Measurements from ENCODE around the gene PLCXD1. TPM values are rescaled to one million over a fixed set of nuclear protein-coding genes. Genes with fewer than 3 reads are reported as not detected.
A peak's percentile ranks its signal among the peaks of the same experiment; 100 is the strongest.

PLCXD1 gene
- total RNA-seq, 1 donor from 2014 or later = 25.9 TPM

DNA sequence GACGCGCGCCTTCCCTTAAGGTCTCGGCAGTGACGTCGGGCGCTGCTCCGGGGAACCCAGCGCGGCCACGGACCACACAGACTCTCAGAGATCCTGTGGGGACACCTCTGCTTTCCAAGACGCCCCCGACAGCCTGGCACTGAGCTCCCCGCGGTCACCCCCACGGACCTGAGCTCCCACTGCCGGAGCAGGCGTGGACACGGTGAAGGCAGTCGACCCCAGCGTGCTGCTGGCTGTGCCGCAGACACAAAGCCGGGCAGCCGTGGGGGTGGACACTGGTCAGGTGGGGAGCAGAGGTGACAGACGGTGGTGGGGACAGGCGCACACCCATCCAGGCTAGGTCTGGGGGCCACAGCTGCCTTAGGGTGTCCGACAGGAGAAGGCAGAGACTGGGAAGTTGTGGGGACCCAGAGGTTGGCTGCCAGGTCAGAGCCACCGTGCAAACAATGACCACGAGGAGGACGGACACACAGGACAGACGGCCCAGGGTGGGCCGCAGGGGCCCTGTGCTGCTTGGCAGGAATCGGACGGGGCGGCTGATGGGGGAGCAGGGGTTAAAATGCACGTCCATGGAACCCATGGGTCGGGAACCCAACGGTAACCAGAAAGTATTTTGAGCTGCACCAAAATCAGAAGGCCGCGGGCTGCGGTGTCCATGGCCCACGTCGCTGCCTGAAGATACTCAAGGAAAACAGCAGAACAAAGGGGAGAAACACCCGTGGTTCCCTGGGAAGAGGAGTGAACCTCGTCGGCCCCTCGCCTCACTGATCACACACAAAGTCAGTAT, 54.0 kb downstream of the PLCXD1 start:
- H3K36me3 Mint-ChIP-seq (ENCODE audit: low read depth, unreplicated experiment) = peaks cover 18% of the 10 kb centered on the region
- peaks cover 2% of the 10 kb centered on the region for H3K4me1 Mint-ChIP-seq (ENCODE audit: low read depth, unreplicated experiment)
- H3K4me3 Mint-ChIP-seq (ENCODE audit: unreplicated experiment) = no peak overlapping the region
- Histone ChIP-seq H3K4me2 (ENCODE audit: low read length) (no peak overlapping the region), H3K27ac (ENCODE audit: low read depth, low read length) (no peak overlapping the region), H2AFZ (ENCODE audit: low read depth, low read length) (no peak overlapping the region), H3K79me2 (ENCODE audit: insufficient read depth, low read length) (no peaks in the 10 kb centered on the region), H3K4me3 (ENCODE audit: insufficient read depth, low read depth, low read length) (no peak overlapping the region), H3K4me1 (ENCODE audit: insufficient read depth, low read length) (peaks cover 8% of the 10 kb centered on the region), H4K20me1 (ENCODE audit: insufficient read depth, low read length) (no peaks in the 10 kb centered on the region), H3K27me3 (ENCODE audit: insufficient read depth, low read length) (no peaks in the 10 kb centered on the region), H3K9ac (ENCODE audit: low read length) (no peak overlapping the region), H3K9me3 (ENCODE audit: insufficient read depth, low read depth, low read length) (no peaks in the 10 kb centered on the region), H3K36me3 (ENCODE audit: insufficient read depth, low read length) (no peaks in the 10 kb centered on the region)
- H3K9me3 Mint-ChIP-seq (ENCODE audit: unreplicated experiment) = peaks cover 16% of the 10 kb centered on the region
- TF ChIP-seq EZH2 (IDR thresholded peaks at IDR 0.05; ENCODE audit: insufficient read depth, low read length) (no peak), CTCF (IDR thresholded peaks at IDR 0.05; ENCODE audit: insufficient read depth, low read depth, low read length) (no peak)
- no peak for FAIRE-seq
- no peaks in the 10 kb centered on the region for H3K27me3 Mint-ChIP-seq (ENCODE audit: low read depth, unreplicated experiment)
- DNase-seq (ENCODE audit: low read depth) = no peak
- H3K27ac Mint-ChIP-seq (ENCODE audit: unreplicated experiment) = no peak overlapping the region

- TF ChIP-seq CTCF (IDR thresholded peaks at IDR 0.05; ENCODE audit: insufficient read depth, low read depth, low read length) (no peak), EZH2 (IDR thresholded peaks at IDR 0.05; ENCODE audit: insufficient read depth, low read length) (no peak)
- Histone ChIP-seq H4K20me1 (ENCODE audit: insufficient read depth, low read length) (no peaks in the 10 kb centered on the region), H3K9me3 (ENCODE audit: insufficient read depth, low read depth, low read length) (no peaks in the 10 kb centered on the region), H3K4me2 (ENCODE audit: low read length) (no peak overlapping the region), H3K36me3 (ENCODE audit: insufficient read depth, low read length) (no peaks in the 10 kb centered on the region), H3K9ac (ENCODE audit: low read length) (no peak overlapping the region), H3K4me3 (ENCODE audit: insufficient read depth, low read depth, low read length) (no peak overlapping the region), H3K4me1 (ENCODE audit: insufficient read depth, low read length) (peaks cover 8% of the 10 kb centered on the region), H3K79me2 (ENCODE audit: insufficient read depth, low read length) (no peaks in the 10 kb centered on the region), H3K27me3 (ENCODE audit: insufficient read depth, low read length) (no peaks in the 10 kb centered on the region), H2AFZ (ENCODE audit: low read depth, low read length) (no peak overlapping the region), H3K27ac (ENCODE audit: low read depth, low read length) (no peak overlapping the region)
- no peak overlapping the region for H3K27ac Mint-ChIP-seq (ENCODE audit: unreplicated experiment)
- H3K4me1 Mint-ChIP-seq (ENCODE audit: low read depth, unreplicated experiment) = peaks cover 2% of the 10 kb centered on the region
- no peak overlapping the region for H3K4me3 Mint-ChIP-seq (ENCODE audit: unreplicated experiment)
- H3K9me3 Mint-ChIP-seq (ENCODE audit: unreplicated experiment) = peaks cover 16% of the 10 kb centered on the region
- H3K27me3 Mint-ChIP-seq (ENCODE audit: low read depth, unreplicated experiment) = no peaks in the 10 kb centered on the region
- H3K36me3 Mint-ChIP-seq (ENCODE audit: low read depth, unreplicated experiment) = peaks cover 18% of the 10 kb centered on the region
- FAIRE-seq (no peak), DNase-seq (ENCODE audit: low read depth) (no peak)
These were observed 54.6 kb downstream of the PLCXD1 start for GRCh38 chrX:335758-336155.

GRCh38 chrX:336227-336626, 55.0 kb downstream of the PLCXD1 start:
- DNase-seq (ENCODE audit: low read depth) (no peak), FAIRE-seq (no peak)
- peaks cover 18% of the 10 kb centered on the region for H3K36me3 Mint-ChIP-seq (ENCODE audit: low read depth, unreplicated experiment)
- Histone ChIP-seq H2AFZ (ENCODE audit: low read depth, low read length) (no peak overlapping the region), H3K27me3 (ENCODE audit: insufficient read depth, low read length) (no peaks in the 10 kb centered on the region), H3K27ac (ENCODE audit: low read depth, low read length) (no peak overlapping the region), H3K9ac (ENCODE audit: low read length) (no peak overlapping the region), H3K36me3 (ENCODE audit: insufficient read depth, low read length) (no peaks in the 10 kb centered on the region), H3K4me2 (ENCODE audit: low read length) (no peak overlapping the region), H3K4me1 (ENCODE audit: insufficient read depth, low read length) (peaks cover 5% of the 10 kb centered on the region), H3K9me3 (ENCODE audit: insufficient read depth, low read depth, low read length) (no peaks in the 10 kb centered on the region), H3K4me3 (ENCODE audit: insufficient read depth, low read depth, low read length) (no peak overlapping the region), H4K20me1 (ENCODE audit: insufficient read depth, low read length) (no peaks in the 10 kb centered on the region), H3K79me2 (ENCODE audit: insufficient read depth, low read length) (no peaks in the 10 kb centered on the region)
- peaks cover 16% of the 10 kb centered on the region for H3K9me3 Mint-ChIP-seq (ENCODE audit: unreplicated experiment)
- no peaks in the 10 kb centered on the region for H3K27me3 Mint-ChIP-seq (ENCODE audit: low read depth, unreplicated experiment)
- TF ChIP-seq CTCF (IDR thresholded peaks at IDR 0.05; ENCODE audit: insufficient read depth, low read depth, low read length) = no peak
- no peak for TF ChIP-seq EZH2 (IDR thresholded peaks at IDR 0.05; ENCODE audit: insufficient read depth, low read length)
- H3K4me1 Mint-ChIP-seq (ENCODE audit: low read depth, unreplicated experiment) = peaks cover 2% of the 10 kb centered on the region
- H3K27ac Mint-ChIP-seq (ENCODE audit: unreplicated experiment) = peak overlapping the region; percentile 41
- H3K4me3 Mint-ChIP-seq (ENCODE audit: unreplicated experiment) = no peak overlapping the region
